Ovary (tissue), 3 donors: Measurements from ENCODE around the gene MIPEP.

Experiments used
- CTCF ChIP-seq, 3 donors: fragments of 450-650 bp in 2 of 3; fragments of 200-600 bp in 1 of 3; IDR thresholded peaks; one replicate each; pipeline versions ENCODE4 v1.5.1 to v1.8.0; 2016 to 2022; ENCODE audit warnings: antibody characterized with exemption in 3 of 3, mild to moderate bottlenecking in 1 of 3
- EP300 ChIP-seq: sonication (generic); formaldehyde crosslinking; IDR thresholded peaks from one replicate; pipeline ENCODE4 v1.6.1; 2017; ENCODE audit warnings: antibody characterized with exemption
- POLR2A ChIP-seq: fragments of 450-650 bp; IDR thresholded peaks from one replicate; pipeline ENCODE4 v1.6.1; 2017; ENCODE audit warnings: antibody characterized with exemption, mild to moderate bottlenecking, moderate library complexity
- donor health status: DM: no; HTN: no; CAD: no.

GRCh38 chr13:23790577-23791170 lies 98.5 kb downstream of the MIPEP start:
- TF ChIP-seq CTCF (IDR thresholded peaks at IDR 0.05) (no peak), POLR2A (no peak), EP300 (no peak)
